GDM1 (cell line): ENCODE results near the gene APLNR.

ENCODE experiments used
- DNase-seq: peaks from one replicate; lab custom pipeline; 2025; lab: John Stamatoyannopoulos, UW

APLNR gene

GRCh38 chr11:57217053-57217452 lies 20.0 kb downstream of the APLNR start:
- DNase-seq: no peak

GRCh38 chr11:57216463-57216862 lies 20.6 kb downstream of the APLNR start:
- no peak for DNase-seq

GRCh38 chr11:57214494-57214893 lies 22.6 kb downstream of the APLNR start:
- DNase-seq: no peak

- DNase-seq: no peak
Observed at GRCh38 chr11:57214098-57214417, 23.0 kb downstream of the APLNR start.

- DNase-seq: peak; percentile 11
Observed at GRCh38 chr11:57213342-57214097, 23.5 kb downstream of the APLNR start.

- DNase-seq: no peak
Observed at GRCh38 chr11:57210781-57211180, 26.3 kb downstream of the APLNR start.

- DNase-seq: no peak
Observed at GRCh38 chr11:57207168-57207567, 29.9 kb downstream of the APLNR start.

- no peak for DNase-seq
Observed at GRCh38 chr11:57205041-57205641, 31.9 kb downstream of the APLNR start.

GRCh38 chr11:57203882-57204480 lies 33.1 kb downstream of the APLNR start:
- no peak for DNase-seq

GRCh38 chr11:57203359-57203758 lies 33.7 kb downstream of the APLNR start:
- no peak for DNase-seq

- no peak for DNase-seq
Observed at GRCh38 chr11:57202281-57202680, 34.8 kb downstream of the APLNR start.

- no peak for DNase-seq
Observed at GRCh38 chr11:57200917-57201316, 36.1 kb downstream of the APLNR start.

- no peak for DNase-seq
Observed at GRCh38 chr11:57199330-57199729, 37.7 kb downstream of the APLNR start.

GRCh38 chr11:57197762-57198161 lies 39.3 kb downstream of the APLNR start:
- DNase-seq: no peak

GRCh38 chr11:57196596-57196995 lies 40.5 kb downstream of the APLNR start:
- no peak for DNase-seq

GRCh38 chr11:57192316-57192715 lies 44.7 kb downstream of the APLNR start:
- no peak for DNase-seq

- no peak for DNase-seq
Observed at GRCh38 chr11:57191311-57192219, 45.5 kb downstream of the APLNR start.

GRCh38 chr11:57190548-57190947 lies 46.5 kb downstream of the APLNR start:
- DNase-seq: no peak
